Hematopoietic multipotent progenitor cell treated with erythropoietin and hydrocortisone succinate and interleukin-3 and kit ligand, for 4 days (in vitro differentiated cells): ENCODE data around the gene MCM3AP.
A peak's percentile ranks its signal among the peaks of the same experiment; 100 is the strongest.
"Not testable (repeated sequence)": the region's sequence is repeated elsewhere in the genome, so short reads cannot be mapped to it uniquely, and the experiment has no call there.

Experiments
- DNase-seq: peaks from one replicate; pipeline ENCODE4 v3.0.0-alpha.2; 2015

The MCM3AP gene

DNA sequence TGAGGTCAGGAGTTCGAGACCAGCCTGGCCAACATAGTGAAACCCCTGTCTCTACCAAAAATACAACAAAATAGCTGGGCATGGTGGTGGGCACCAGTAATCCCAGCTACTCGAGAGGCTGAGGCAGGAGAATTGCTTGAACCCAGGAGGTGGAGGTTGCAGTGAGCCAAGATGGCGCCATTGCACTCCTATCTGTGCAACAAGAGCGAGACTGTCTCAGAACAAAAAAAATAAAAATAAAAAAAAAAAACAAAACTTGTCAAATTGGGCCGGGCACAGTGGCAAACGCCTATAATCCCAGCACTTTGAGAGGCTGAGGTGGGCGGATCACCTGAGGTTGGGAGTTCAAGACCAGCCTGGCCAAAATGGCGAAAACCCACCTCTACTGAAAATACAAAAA is 24.8 kb upstream of the MCM3AP start:
- DNase-seq: not testable (repeated sequence)

DNA sequence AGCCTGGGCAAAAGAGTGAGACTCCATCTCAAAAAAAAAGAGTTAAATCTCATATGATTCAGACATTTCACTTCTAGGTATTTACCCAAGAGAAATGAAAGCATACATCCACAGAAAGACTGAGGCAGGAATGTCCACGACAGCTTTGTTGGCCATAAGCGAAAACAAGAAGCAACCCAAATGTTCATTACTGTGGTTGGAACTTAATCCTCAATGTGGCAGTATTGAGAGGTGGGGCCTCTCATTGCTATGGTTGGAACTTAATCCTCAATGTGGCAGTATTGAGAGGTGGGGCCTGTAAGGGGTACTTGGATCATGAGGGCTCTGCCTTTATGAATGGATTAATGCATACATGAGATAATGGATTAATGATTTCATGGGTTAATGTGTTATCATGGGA is 23.0 kb upstream of the MCM3AP start:
- DNase-seq: no peak

DNA sequence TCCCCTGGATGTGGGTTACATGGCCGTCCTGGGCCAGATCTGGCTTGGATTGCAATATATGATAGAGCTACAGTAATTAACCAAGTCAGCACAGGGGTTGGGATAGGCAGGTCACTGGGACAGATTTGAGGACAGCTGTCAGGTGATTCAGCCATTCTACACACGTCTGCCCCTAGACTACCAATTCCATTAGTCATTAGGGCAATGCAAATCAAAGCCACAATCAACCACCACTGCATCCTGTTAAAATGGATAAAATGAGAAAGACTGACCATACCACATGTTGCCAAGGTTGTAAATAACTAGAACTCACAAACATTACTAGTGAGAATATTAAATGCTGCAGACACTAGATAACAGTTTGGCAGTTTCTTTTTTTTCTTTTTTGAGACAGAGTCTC is 22.2 kb upstream of the MCM3AP start:
- peak; percentile 89 for DNase-seq

DNA sequence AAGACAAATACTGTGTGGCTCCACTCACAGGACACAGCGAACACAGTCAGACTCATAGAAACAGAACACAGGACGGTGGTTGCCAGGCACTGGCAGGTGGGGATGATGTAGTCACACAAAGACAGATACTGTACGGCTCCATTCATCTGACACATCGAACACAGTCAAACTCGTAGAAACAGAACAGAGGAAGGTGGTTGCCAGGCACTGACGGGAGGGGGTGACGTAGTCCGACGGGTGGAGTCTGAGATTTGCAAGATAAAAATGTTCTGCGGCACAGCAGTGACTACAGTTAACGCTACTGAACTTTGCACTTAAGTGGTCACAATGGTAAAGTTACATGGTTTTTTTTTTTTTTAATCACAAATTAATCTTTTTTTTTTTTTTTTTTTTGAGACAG is 19.5 kb upstream of the MCM3AP start:
- peak; percentile 66 for DNase-seq

DNA sequence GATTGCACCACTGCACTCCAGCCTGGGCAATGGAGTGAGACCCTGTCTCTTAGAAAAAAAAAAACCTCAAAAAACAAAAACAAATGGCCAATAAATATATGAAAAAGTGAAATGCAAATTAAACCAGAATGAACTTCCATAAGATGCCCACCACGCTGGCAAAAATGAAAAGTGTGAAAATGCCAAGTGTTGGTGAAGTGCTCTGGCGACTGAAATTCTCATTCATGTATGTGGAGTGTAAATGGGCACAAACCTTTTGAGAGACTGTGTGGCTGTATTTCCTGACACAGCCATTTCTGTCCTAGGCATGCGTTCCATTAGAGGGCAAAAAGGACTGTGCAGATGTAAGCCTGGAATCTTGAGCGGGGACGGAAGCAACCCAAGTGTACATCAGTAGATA is 19.0 kb upstream of the MCM3AP start:
- no peak for DNase-seq

DNA sequence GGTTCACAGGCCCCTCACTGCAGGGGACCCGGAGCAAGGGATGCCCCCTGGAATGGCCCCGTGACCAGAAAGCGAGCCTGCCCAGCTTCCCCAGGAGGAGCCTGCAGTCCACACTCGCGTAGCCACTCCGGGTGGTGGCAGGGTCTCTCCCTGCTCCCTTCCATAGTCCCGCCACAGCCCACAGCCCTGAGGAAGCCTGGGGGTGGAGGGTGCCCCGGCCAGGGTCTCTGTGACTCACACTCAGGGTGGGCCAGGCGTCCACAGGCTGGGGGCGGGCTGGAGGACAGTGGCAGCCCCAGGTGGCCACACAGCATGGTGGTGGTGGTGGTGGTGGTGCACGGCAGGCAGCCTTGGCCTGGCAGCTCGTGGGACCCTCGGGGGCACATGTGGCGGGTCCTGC is 16.3 kb upstream of the MCM3AP start:
- DNase-seq: no peak

DNA sequence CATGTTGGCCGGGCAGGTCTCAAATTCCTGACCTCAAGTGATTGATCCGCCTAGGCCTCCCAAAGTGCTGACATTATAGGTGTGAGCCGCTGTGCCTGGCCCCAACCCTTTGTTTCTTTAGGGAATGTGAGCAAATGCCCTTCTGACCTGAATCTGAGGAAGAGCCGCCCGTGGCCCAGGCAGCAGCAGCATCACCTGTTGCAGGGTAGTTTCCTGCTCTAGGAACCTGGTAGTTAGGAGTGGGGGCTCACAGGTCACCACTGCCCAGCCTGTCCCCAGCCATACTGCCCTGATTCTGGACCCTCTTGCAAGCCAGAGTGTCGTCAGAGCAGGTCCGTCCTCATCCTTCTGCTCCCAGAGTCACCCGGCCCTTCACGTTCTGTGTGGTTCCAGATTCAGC is 13.8 kb upstream of the MCM3AP start:
- DNase-seq: no peak

DNA sequence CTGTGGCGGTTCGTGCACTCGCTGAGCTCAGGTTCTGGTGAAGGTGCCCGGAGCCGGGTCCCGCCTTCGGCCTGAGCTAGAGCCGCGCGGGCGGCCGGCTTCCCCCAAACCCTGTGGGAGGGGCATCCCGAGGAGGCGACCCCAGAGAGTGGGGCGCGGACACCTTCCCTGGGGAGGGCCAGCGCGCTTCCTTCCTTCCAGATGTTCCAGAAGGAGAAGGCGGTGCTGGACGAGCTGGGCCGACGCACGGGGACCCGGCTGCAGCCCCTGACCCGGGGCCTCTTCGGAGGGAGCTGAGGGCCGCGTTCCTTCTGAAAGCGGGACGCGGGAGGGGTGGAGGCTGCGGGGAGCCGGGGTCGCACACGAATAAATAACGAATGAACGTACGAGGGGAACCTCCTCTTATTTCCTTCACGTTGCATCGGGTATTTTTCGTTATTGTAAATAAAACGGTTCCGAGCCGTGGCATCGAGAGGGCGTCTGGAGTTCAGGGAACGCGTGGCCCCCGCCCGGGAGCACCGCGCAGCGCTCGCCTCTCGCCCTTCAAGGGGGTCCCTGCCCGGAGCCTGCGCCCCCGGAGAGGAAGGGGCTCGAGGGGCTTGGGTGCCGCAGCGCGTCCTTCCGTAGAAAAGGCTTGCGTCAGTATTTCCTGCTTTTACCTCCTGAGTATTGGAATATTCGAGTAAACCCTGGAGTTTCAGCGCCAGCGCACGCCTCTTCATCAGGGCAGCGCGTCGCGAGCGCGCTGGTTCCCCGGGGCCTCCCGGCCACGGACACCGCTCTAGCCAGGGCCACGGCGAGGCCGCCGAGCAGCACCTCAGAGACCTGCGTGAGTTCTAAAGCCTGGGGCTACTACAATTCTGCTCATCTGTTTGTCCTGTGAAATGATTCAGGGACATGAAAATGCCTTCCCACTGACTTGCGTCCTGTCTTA is 12.2 kb upstream of the MCM3AP start:
- peak; percentile 49 for DNase-seq

DNA sequence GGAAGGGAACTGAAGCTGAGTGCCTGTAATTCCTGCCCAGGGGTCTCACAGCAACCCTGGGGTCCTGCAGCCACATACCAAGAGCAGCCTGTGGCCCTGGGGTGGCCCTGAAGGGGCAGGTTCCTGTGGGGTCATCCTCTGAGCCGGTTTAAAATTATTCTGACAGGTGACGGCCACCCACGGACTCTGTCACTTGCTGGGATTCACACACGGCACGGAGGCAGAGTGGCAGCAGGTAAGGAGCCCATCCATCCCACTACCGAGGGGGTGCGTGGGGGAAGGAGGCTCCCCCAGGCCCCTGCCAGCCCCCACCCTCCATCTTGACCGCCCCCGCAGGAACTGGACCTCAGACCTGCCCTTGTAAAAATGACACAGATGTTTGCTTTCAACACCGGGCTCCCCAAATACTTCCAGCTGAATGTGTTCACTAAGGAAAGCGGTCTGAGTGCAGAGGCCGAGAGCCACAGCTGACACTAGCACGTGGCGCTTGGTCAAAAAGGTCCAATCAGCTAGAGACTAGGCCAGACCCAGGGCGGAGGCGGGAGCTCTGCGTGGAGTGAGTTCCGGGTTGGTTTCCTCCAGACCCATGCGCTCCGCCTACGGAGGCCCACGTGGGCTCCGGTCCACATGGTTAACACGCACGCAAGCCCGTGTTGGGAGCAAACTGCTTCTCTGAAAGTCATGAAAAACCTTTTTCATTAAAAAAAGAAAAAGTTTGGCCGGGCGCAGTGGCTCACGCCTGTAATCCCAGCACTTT is 10.8 kb upstream of the MCM3AP start:
- peak; percentile 96 for DNase-seq

DNA sequence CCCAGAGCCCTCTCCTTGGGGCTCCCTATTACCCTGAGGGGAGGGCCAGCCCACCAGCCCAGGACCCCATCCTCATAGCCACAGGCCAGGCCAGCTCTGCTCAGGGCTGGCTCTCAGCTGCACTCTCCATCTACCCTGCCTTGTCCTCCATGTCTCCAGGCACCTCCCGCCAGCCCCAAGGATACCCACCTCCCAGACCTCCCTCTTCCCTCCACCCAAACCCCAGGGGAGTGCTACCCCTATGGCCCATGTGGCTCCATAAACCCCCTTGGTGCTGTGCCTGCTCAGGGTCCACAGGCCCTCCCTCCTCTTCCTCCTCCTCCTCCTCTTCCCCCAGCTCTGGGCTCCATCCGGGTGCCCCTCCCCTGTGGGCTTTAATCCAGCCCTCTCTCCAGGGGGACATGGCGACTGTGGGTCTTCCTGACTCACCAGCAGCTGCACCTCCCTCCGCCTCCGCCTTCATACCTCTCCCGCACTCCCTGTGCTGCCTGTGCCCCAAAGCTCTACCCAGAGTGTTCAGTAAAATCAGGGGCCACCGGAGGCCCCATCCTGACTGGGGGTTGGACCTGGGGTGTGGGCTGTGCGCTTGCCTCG is 9.9 kb upstream of the MCM3AP start:
- DNase-seq: peak; percentile 42

DNA sequence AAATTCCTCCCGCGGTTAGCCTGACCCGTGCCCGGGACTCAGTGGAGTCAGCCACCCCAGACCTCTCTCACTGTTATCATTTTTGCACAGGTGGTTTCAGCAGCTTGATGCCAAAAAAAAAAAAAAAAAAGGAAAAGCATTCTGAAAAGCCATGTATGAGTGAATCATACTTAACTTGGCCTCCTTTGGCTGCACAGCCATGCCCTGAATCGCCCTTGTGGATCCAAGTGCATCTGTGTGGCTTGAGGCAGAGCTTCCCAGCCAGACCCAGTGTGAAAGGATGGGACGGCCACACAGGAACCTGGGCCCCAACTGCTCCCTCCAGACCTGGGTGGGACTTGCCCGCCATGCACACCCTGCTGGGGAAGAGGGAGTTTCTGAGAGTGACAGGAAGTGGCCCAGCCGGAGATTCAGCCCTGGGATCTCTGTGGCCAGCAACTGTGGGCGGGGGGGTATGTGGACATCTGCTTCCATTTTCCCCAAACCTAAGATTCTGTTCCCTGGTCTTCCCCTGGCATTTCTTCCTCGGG is 9.3 kb upstream of the MCM3AP start:
- DNase-seq: peak; percentile 72

DNA sequence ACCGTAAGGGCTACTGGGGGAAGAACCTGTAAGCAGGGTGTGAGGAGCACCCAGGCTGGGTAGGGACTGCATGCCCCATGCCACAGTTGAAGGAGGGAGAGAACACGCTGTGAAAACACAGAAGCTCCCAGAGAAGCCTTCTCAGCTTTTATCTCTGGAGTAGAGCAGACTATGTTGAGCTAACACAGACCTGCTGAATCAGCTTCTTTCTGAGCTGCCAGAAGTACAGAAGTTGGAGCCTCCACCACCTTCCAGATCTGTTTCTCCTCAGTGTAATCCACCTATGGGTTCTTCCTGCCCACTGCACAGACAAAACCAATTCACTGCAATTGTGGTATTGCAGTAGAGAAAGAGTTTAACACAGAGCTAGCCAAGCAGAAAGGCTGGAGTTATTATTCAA is 6.2 kb upstream of the MCM3AP start:
- no peak for DNase-seq

DNA sequence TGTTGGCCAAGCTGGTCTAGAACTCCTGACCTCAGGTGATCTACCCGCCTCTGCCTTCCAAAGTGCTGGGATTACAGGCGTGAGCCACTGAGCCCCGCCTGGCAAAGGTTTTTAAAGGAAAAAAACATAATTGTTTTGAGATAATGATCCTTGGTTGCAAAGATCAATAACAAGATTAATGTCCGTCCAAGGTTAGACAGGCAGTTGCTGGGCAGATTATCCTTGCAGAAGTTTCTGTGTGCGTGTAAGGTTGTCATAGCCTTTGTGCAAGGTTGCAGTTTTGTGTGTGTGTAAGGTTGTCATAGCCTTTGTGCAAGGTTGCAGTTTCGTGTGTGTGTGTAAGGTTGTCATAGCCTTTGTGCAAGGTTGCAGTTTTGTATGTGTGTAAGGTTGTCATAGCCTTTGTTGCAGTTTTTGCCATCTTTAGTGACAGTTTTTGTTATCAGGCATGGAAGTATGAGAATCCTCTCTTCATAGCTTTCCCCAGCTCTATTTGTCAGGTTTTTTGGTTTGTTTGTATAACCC is 4.3 kb upstream of the MCM3AP start:
- DNase-seq: no peak

DNA sequence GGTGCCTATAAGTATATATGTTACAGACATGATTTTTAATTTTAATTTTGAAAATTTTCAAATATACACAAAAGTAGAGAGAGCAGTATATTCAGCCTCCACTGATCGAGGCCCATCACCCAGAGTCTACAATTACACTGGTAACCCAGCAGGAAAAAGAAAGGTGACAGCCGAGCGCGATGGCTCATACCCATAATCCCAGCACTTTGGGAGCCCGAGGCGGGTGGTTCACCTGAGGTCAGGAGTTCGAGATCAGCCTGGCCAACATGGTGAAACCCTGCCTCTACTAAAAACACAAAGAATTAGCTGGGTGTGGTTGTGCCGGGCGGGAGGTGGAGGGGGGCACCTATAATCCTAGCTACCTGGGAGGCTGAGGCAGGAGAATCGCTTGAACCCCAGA is 2.1 kb upstream of the MCM3AP start:
- DNase-seq: no peak

DNA sequence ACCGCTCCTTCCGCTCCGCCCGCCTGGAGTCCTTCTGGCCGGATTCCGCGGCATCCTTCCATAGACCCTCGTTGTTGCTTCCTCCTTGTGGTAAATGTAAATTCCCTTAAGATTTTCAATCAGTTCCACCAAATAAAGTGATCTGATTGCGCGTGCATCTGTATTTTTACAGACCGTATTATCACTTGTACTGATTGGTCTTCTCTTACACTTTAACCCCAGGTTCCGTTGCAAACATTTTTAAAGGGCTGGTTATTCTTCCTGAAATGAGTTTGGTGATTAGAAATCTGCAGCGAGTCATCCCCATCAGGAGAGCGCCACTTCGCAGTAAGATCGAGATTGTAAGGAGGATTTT is 1.2 kb upstream of the MCM3AP start:
- no peak for DNase-seq

DNA sequence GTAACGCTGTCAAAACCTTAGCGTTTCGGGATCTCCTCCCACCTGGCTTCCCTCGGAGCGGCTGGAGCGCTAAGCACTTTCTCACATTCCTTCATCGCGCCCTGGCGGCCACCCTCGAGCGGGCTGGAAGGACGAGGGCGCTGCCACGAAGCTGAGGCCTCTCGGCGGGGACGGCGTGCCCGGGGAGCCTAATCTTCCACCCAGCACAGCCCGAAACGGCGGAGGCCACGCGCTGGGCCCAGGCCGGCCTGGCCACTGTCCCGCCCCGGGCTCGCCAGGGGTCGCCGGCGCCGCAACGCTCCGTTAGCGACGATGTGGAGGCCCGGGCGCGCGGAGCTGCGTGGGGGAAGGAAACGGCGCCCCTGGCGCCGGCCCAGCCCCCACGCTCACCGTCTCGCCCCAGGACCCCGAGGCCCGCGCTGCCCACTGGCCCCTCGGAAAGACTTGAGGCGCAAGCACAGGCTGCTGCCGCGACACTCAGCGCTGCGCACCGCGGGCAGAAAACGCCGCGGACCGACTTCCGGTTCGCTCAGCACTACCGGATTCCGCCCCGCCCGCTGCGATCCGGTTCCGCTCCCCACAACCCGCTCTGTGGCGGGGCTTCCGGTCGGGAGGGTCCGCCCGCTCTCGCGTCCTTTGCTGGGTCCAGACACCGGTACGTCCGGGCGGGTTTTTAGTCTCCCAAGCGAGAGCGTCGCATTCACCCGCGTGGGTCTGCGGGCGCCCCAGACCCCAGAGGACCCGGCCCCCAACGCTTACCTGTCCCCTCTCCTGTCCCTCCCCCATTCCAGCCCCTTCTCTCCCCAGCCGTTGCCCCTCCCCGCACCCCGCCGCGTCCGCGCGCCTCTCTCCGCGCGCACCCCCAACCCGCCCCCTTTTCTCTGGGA is 593 bp upstream of the MCM3AP start, which contains the start of gene YBEY:
YBEY (plus strand) TSS at position 582 of the 887 bp plus-strand sequence. CDS start 572 bp downstream, outside the sequence.
- peak; percentile 96 for DNase-seq

DNA sequence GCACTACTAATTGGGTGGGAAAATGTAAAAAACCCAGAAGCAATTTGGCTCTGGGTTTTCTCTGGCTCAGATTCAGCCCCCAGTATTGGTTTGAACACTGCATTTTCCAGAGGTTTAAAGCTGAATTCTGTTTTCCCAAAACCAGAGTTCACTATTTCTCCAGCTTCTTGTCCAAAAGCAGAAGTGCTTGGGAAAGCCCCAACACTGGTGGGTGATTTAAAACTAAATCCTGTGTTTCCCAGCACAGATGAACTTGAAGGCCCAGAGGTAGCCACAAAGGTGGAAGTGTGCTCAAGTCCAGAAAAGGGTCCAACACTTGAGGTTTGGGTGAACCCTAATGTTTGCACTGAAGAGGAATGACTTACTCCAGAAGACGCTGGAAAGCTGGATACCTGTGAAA is 678 bp downstream of the MCM3AP start:
- DNase-seq: no peak

DNA sequence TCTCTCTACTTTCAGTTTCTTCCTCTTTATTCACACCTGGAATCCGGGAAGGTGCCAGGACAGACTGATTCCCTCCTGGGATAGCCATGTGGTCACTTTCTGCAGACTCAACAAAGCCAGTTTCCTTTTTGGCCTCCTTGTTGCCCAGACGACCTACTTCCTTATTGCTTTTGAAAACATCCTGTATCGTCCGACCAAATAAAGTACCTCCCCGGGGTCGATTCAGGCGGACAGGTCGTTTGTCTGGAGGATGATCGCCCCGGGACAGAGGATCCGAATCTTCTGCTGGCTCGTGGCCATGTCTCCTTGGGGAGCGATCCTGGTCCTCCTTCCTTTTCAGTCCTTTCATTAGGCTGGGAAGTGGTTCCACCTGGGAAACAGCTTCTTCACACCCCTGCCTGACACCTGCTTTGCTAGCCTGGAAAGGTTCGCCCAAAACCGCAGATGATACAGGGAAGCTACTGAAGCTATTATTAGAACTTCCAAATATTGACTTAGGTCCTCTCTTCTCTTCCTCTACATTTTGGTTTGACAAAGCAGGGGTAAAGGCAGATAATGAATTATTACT is 1.2 kb downstream of the MCM3AP start:
- peak; percentile 38 for DNase-seq

DNA sequence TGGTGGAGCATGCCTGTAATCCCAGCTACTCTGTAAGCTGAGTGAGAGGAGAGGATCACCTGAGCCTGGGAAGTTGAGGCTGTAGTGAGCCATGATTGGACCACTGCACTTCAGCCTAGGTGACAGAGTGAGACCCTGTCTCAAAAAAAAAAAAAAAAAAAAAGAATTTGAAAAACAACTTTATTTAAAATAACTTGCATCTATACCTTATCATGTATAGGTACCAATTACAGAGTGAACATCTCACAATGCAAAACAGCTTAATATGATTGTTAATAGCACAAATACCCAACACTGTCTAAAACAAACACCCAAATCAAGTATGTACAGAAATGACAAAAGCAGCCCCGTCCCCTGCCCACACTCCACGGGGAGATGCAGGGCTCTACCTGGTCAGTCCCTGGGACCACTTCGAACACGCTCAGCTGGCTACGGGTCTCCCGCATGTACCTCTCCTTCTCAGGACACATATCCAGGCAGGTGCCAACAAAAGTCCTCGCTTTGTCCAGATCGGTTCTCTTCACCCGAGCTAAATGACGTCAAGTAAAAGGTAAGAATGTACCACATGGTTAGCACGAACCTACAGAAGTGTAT is 10.5 kb downstream of the MCM3AP start:
- DNase-seq: no peak

DNA sequence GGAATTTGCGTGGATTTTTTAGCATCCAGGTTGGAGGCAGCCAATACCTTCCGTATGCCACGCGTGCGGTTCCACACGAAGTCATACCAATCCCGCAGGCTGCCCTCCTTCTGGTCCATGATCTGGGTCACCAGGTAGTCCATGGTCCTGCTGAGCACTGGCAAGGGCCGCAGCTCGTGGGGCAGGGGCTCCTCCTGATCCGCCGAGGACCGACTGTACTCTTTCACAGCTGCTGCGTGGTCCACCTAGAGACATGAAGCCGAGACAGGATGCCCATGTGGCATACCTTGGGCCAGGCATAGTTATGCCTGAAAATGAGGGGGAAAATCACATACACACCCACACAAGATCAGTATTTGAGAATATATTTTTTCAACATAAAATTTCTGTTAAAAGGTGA is 12.1 kb downstream of the MCM3AP start:
- no peak for DNase-seq

DNA sequence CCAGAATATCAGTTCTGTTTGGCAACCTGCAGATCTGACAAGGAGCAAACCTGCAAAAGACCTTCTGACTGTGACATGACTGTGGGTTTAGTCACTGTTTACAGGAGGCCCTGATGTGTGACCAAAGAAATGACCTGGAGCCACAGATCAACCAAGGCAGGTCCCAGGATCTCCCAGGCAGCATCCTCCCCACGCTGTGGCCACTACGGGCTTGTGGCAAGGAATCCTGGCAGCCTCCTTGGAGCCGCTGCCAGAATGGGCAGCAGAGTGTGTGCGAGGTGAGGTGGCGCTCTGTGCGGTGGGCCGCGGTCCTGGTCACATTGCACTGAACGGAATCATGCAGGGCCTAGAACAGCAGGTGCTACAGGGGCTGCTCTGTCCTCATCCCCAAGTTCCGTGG is 15.9 kb downstream of the MCM3AP start:
- no peak for DNase-seq
